Prostate gland (tissue), 2 donors: ENCODE data around the gene MAD1L1.

Source experiments
- POLR2A ChIP-seq: fragments of 450-650 bp; IDR thresholded peaks from one replicate; pipeline ENCODE4 v1.6.1; 2016; ENCODE audit warnings: antibody characterized with exemption, mild to moderate bottlenecking
- POLR2AphosphoS5 ChIP-seq: sonication (generic); formaldehyde crosslinking; IDR thresholded peaks from one replicate; pipeline ENCODE4 v1.6.1; 2017; ENCODE audit warnings: antibody characterized with exemption
- TF ChIP-seq, protein P1 (sequence below), 4 experiments: fragments of 200-600 bp in 2 of 4; fragments of 450-650 bp in 2 of 4; sonication (generic) in 2 of 4; IDR thresholded peaks; 1 replicate in 3 of 4; 2 replicates in 1 of 4; pipeline ENCODE4 v1.5.1; 2016 to 2019; ENCODE audit warnings: antibody characterized with exemption in 4 of 4, mild to moderate bottlenecking in 2 of 4, moderate library complexity in 2 of 4

DNA sequence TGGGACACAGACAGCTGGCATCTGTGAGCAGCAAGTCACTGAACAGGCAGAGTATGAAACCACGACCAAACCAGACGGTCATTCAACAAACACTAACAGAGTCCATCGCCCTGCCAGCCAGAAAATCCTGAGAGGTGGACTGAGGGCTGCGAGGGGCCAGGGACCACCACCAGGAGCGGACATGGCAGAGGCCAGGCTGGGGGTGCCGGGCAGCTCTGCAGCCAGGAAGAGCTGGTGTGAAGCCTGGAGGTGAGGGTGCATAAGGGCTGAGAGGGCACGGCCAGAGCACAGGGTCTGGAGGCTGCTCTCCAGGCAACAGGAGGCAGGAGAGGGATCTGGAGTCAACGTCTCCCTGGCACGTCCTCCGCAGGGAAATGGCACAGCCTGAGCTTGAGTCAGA lies 15.5 kb downstream of the MAD1L1 start:
- TF ChIP-seq POLR2AphosphoS5 (no peak), POLR2A (no peak)
- TF ChIP-seq, protein P1, sequence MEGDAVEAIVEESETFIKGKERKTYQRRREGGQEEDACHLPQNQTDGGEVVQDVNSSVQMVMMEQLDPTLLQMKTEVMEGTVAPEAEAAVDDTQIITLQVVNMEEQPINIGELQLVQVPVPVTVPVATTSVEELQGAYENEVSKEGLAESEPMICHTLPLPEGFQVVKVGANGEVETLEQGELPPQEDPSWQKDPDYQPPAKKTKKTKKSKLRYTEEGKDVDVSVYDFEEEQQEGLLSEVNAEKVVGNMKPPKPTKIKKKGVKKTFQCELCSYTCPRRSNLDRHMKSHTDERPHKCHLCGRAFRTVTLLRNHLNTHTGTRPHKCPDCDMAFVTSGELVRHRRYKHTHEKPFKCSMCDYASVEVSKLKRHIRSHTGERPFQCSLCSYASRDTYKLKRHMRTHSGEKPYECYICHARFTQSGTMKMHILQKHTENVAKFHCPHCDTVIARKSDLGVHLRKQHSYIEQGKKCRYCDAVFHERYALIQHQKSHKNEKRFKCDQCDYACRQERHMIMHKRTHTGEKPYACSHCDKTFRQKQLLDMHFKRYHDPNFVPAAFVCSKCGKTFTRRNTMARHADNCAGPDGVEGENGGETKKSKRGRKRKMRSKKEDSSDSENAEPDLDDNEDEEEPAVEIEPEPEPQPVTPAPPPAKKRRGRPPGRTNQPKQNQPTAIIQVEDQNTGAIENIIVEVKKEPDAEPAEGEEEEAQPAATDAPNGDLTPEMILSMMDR (IDR thresholded peaks at IDR 0.05) = no peak
